HG02588 (cell line): ENCODE measurements around the gene MC2R.

Source experiments
- ATAC-seq: cut with Tn5 transposase; IDR thresholded peaks from one replicate; pipeline ENCODE4 v1.9.1; 2021; ENCODE audit warnings: mild to moderate bottlenecking, moderate library complexity; ENCODE audit not compliant: unreplicated experiment

Gene MC2R

DNA sequence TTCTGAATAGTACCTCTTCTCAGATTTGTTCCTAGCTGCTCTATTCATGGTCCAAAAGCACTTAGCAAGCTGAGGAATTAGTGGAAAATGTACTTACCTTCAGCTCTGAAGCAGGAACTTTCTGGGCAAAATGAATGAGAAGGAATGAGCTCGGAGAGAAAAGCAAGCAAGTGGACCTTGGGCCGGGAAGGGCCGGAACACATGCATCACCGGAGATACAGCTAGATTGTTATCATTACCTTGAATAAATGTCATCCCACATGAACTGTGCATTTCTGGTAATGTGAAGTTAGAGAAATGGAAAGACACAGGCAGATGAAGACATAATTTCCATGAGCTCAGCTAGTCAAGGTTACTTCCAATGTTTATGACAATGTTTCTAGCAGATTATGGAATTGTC, at the start of gene MC2R:
Gene MC2R, minus strand, starts transcription at position 146 of the 400 bp plus-strand sequence. CDS start 30,018 bp downstream, outside the sequence.
- no peak for ATAC-seq

DNA sequence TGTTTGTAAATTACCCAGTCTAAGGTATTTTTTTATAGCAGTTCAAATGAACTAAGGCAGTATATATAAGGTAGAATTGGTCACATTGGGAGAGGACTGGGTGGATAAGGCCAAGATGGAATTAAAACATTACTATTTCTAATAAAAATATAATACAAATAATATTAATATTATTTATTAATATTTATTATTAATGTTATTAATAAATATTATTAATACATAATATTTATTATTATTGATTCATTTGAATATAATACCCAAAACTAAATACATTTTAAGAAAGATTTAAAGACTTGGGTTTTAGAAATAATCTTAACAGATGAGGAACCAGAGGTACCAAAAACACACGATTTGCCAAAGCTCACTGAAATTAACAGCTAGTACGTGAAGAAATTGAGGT, 30.5 kb upstream of the MC2R start:
- ATAC-seq: no peak

DNA sequence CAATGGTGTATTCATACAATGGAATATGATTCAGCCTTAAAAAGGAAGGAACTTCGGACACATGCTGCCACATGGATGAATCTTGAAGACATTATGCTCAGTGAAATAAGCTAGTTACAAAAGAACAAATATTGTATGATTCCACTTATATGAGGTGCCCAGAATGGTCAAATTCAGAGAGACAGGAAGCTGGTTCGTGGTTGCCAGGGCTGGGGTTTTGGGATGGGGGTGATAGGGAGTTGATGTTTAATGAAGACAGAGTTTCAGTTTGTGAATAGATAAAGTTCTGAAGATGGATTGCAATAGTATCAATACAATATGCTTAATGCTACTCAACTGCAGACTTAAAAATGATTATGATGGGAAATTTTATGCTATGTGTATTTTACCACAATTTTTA, 28.0 kb upstream of the MC2R start:
- no peak for ATAC-seq

DNA sequence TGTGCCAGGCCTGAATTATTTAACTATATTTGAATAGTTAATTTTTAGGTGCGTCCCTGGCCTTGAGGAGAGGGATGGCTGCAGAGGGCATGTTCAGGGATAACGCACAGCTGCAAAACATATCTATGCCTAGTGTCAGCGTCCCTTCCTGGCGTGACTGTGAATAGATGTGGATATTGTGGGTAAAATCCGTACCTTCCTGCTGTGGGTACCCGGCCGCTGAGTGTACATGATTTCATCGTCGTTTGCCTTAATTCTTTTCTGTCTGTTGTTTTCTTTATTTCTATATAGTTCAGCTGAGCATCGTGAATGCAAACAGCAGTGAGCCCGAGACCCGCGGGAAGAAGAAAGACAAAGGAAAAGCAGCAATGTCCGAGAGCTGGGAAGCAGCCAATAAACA, 25.0 kb upstream of the MC2R start:
- ATAC-seq: no peak

DNA sequence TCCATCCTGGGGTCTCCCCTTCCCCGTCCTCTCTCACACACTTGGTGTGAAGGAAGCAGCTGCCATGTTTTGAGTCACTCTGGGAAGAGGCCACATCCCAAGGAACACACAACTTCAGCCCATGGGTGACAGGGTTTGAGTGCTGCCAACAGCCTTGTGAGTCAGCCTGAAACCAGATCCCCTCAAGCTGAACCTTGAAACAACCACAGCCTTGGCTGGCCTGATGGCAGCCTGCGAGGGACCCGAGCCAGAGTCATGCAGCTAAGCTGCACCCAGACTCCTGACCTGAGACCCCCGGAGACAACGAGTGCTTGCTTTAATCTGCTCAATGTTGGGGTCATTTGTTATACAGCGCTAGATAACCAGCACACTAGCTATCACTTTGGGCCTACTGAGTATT, 19.3 kb upstream of the MC2R start:
- no peak for ATAC-seq

DNA sequence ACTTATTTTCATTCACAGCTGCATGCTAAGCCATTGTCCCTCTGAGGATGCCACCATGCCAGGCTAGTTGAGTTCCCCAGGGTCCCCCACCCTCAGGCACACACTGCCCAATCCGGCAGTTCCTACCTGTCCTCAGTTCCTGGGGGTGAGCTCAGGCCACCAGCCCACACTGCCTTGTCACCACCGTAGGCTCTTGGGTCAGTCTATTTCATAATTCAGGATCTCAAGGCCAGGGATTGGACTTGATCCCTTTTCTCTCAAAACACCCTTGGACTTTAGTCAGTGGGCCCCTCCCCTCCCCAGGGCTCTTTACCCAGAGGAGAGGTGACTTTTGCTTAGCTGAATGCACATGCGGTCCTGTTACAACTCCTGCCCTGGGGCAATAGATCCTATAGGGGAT, 18.7 kb upstream of the MC2R start:
- ATAC-seq: no peak

DNA sequence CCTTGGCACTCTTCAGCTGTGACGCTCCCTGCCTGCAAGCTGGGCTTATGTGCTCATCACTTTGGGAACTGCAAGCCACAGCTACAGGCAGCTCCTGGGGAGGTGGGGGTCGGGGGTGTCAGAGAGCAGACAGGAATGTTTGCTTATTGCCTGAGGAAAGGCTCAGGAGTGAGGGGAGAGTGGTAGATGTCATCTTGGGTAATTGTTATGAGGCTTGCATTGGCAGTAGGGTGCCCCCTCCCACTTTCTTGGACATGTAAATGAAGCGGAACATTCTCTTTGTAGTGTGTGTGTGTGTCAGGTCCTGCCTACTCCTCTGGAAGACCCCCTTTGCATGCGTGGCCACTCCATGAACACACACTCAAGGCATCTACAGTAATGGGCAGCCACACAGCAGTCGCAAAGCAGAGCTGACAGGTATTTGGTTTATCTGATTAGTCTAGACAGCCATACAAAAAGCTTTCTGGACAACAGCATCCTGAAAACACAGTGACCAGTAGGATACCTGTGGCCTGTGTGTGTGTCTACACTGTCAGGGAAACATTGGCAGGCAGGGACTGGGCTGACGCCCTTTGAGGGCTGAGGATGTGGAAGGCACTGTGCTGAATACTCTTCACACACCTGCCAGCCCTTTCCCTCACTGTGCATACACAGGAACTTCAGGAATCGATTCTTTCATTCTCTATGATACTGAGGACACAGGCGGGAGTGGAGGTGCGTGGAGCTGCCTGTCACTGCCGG, 17.1 kb upstream of the MC2R start:
- no peak for ATAC-seq

DNA sequence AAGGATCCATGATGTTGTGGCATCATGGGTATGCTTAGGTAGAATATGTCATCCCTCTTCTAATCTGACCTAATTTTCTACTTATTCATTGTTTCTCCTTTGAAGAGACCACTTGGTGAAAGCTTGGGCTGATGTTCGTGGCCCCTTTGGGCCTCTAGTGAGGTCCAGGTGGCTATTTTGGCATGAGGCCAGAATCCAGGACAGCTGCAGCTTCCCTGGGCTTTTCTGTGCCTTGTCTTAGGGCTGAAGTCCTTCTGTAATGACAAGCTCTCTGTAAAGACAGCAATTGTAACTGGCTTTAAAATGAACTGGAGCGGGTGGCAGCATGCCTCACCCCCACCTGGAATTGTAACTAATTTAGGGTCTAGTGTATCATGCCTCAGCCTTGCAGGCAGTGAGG, 15.6 kb upstream of the MC2R start:
- no peak for ATAC-seq

DNA sequence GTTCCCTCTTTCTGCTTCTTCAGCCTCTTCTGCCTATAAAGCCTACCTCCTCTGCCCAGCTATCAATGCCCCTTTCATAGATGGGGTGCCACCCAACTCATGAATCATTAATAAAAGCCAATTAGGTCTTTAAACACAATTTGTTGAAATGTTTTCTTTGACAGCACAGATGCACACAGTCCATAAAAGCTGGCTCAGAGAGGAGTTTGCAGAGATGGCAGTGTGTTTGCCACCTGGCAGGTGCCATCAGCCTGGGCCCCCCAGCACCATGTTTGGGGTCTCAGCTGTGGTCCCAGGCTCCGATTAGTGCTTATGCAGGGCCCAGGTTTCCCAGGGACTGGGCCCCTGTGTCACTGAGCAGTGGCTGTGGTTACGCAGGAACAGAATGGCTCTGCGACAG, 7.9 kb upstream of the MC2R start:
- no peak for ATAC-seq

DNA sequence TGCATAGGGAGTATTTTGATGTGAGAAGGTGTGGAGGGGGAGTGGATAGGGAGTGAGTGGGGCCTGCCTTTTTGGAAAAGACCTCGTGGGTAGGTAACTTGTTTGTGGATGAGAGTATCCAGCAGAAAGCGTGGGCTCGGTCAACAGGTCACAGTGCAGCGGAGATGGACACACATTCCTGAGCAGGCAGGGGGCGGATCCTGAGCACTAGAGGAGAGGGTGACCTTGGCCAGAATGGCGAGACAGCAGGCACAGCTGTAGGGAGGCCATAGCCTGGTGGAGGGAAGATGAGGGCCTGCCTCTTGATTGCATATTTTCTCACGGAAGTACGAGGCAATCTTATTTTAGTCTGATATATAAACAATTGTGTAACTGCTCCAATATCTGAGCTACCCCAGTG, 3.6 kb upstream of the MC2R start:
- ATAC-seq: no peak

DNA sequence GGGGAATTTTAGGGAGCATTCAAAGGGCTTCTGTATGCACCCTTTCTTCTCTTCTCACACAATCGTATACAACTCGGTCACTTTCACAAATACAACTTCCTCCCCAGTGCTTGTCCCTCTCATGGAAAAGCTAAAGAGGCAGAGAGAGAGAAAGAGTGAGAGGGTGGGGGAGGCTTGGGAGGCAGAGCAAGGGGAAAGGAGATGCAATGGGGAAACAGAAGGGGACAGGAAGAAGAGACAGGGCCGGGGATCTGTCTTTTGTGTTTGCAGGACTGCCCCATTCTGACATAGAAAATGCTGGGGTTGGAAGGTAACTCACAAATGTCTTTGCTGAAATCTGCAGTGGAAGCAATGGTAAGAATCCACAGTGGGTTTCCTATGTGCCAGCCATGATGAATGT, 2.1 kb upstream of the MC2R start:
- no peak for ATAC-seq

DNA sequence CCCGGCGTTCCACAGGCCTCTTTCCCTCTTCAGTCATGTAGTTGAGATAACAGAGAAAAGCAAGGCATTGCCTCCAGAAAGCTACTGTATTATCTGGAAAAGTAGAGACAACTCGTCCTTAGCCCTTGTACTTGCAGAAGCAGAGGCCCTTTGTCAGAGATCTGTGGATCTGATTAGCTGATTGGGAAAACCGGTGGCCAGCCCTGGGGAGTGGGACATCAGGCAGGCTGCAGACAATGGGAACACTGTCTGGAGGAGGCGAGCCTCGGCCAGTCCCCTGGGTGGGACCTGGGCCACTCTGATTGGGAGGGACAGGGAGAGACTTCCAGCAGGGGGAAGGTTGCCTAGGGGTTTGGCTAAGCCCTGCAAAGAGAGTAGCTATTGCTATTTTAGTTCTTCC, 1.2 kb upstream of the MC2R start:
- ATAC-seq: no peak

DNA sequence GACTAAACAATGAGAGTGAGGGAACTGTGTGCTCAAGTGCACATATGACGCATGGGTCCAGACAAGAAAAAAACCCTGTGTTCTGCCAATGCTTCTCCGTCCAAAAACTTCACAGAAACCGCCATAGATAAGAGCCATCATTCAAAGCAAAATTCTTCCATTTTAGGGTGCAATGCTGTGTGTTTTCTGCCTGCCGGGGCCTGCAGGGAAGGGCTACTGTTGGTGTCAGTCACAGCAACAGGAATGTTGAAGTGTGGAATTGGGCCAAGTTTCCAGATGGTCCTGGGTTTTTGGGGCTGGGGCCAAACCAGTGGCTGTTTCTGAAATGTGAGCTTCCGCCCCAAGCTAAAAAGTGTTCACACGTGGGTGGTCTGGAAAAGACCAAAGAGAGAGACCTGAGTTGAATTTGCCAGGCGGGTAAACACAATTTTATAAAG, 677 bp upstream of the MC2R start:
- no peak for ATAC-seq

DNA sequence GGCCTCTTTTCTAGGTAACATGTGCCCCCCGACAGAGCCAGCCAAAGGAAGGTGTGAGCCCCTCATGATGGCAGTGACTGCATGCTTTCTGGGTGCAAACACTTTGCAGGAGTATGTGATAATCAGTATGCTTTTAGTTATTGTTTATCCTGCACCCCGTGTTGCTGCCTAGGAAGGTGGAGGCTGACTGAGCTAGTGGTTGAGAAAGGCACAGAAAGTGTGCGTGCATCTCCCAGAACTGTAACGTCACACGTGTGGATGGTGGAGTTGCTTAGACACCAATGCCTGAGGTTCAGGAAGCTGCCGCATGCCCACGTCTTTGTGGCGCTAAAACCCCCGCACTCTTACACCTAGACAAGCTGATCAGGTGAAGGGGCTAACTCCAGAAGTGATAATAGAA, 580 bp downstream of the MC2R start:
- no peak for ATAC-seq

DNA sequence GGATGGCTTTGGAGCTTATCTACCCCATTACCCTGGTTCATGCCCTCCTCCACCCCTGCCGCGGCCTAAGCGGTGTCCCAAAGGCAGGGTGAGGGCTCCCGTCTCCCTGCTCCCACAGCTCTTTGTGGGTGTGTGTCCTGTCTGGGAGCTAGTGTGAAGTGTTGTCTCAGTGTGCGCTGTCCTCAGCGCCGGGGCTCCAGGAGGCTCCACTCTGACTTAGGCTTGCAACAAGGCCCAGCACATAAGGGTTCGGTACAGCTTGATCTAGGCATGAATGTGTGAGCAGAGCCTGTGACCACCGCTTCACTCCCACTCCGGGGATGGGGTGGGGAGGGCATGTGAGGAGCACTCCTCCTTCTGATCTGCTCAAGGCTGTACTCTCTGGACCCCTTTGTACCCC, 1.2 kb downstream of the MC2R start:
- ATAC-seq: no peak

DNA sequence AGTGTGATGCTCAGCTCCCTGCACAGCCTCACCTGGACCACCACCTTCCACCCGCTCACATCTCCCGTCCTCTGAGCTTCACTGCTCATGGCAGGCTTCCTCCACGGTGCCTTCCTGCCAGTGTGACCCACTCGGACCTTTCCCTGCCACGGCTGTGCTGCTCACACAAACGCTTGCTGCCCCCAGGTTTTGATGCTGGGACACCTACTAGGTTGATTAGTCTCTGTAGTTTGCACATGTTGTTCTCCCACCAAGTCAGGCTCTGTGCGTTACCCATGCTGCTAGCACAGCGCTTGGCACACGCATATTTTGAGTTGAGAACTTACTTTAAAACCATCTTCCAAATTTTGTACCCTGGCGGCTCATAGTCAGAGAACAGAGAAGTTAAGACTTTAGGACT, 2.1 kb downstream of the MC2R start:
- no peak for ATAC-seq

DNA sequence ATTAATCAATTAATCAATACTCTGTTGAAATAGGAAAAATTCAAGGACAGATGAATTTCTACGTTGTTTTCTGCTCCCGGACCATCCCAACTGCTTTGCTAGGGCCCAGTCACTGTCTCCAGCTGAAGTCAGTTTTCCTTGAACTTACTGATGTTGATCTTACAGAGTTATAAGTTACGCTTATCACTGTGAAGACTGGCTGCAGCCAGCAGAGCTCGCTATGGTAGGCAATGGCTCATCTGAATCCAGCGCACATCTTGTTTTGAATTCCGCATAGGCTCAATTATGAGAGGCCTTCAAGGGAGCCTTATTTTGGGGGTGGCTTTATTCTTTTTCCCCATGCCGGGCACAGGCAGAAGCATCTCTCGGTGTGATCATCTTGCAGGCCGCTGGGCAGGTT, 2.7 kb downstream of the MC2R start:
- no peak for ATAC-seq

DNA sequence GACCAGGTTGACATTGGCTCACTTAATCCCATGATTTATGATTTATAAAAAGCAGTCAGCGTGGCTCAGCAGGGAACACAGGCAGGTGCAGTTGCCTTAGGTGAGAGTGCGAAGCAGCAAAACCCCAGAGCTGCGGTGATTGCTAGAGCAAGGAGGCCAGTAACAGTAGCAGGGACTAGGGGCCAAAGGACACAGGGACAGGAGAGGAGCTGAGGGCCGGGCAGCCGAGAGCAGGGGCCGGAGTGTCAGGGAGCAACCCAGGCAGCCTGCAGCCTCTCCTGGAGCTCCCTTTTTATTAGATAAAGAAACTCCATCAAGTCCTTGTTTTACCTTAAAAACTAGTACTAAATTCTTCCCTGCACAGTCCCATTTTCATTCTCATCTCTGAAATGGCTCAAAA, 4.3 kb downstream of the MC2R start:
- no peak for ATAC-seq

DNA sequence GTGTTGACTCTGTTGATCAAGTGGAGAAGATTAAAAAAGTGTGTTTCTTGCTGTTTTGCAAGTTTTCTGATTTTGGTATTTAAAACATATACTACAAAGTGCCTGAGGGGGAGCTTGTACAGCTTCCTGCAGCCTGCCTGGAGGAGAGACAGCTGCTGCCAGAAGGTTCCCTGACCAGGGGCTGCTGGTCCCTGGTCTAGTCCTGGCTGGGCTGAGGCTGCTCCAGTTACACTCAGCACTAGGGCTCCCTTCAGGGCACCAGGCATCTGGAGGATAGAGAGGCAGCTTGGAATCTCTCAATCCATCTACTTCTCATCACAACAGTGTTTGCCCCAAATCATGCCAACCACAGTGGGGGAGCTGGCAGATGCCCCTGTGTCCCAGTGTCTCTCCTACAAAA, 4.8 kb downstream of the MC2R start:
- ATAC-seq: no peak

DNA sequence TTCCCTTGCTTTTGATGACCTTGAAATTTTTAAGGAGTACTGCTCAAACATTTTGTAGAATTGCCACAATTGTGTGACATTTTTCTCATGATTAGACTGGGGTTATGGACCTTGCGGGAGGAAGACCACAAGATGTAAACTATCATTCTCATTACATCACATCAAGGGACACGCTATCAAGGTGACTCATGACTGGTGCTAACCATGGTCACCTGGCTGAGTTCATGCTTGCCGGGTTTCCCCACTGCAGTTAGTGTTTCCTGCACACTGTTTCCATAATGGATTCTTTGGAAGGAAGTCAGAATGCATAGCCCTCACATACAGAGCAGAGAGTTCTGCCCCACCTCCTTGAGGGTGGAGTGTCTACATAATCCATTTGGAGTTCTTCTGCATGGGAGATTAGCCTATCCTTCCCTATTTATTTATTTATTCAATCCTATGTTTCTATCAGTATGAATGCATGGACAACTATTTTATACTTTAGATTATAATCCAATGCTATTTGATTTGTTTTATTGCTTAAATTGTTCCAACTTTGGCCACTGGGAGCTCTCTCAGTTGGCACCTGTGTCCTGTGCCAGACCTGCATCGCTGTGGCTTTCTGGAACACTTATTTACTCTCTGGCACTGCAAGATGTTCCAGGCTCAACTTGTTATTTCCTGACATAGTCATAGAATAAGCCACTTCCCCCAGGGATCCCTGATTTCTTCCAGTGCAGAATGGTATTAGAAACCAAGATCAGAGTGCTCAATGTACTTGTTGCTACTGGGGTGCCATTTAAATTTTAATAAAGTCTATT, 6.0 kb downstream of the MC2R start:
- ATAC-seq: no peak

DNA sequence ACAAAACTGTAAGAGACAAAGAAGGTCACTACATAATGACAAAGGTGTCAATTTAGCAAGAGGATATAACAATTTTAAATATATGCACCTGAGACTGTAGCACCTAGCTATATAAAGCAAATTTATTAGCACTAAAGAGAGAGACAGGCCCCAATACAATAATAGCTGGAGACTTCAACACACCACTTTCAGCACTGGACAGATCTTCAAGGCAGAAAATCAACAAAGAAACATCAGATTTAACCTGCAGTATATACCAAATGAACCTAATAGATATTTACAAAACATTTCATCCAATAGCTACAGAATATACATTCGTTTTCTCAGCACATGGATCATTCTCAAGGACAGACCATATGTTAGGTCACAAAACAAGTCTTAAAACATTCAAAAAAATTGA, 14.7 kb downstream of the MC2R start:
- no peak for ATAC-seq

DNA sequence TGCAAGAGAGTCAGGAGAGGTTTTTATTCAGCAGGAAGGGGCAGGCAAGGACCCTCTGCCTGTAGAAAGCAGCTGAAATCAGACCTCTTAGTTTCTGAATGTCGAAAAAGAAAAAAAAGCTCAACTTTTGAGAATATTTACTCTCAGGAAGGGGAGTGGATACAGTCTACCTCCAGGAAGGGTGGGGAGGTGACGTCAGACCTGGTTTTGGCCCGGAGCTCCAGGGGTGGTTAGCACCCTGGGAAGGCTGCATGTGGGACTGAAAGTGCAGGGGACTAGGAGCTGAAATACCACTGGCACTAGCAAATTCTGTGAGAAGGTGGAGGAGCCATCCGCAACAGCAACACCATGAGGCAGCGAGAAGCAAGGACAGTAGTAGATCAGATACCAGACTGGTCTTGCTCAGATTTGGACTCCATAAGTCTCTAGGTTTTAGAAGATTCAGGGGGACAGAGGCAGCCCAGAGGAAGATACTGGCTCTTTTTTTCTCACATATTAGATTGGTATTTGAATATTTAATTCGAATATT, 19.8 kb downstream of the MC2R start:
- no peak for ATAC-seq
